ENCODE data around the gene CDC42BPB.

GRCh38 chr14:102965282-102965681 is 92.1 kb downstream of the CDC42BPB start:
- TF ChIP-seq CTCF (IDR thresholded peaks at IDR 0.05; ENCODE audit: insufficient read depth, low read length, poor library complexity, severe bottlenecking) (no peak), EZH2phosphoT487 (conservative IDR thresholded peaks at IDR 0.05; ENCODE audit: low read length) (no peak)

Data from SU-DHL-6 (cell line).